ENCODE measurements around the gene RTL10.

The RTL10 gene

DNA sequence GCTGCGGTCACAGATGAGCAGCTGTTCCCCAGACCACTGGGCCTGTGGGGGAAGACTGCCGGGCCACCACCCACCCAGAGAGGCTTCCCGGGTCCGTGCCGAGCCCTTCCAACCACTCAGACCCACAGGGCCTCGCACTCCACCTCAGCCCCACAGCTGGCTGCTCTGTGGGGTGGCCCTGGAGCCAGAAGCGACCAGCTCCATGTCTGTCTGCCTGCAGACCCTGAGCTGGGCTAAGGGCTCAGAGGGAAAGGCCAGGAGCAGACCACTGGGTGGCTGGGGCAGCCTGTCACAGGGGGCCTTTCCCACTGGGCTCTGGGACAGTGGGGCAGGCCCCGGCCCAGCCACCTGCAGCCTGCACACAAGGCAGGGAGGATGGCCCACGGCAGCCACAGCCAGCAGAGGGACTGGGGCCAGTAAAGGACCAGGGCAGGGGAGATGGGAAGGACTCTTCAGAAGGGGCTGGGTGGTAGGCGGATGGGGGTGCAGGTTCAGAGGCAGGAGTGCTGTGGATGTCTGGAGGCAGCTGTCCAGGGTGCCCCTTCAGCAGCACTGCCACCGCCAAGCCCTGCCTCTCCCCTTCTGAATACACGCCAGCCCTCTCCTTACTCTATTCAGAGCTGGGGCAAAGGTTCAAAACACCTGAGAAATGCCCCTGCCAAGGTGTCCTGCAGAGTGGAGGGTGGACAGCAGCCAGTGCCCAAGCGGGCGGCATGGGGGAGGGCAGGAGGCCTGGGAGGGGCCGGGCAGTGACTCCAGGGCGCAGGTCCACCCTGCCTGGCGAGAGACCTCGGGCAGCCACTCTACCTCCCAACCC lies 32.2 kb downstream of the RTL10 start:
- DNase-seq (ENCODE audit: low spot score): no peak

GRCh38 chr22:19821523-19822300 lies 33.0 kb downstream of the RTL10 start:
- no peak for DNase-seq (ENCODE audit: low spot score)

DNA sequence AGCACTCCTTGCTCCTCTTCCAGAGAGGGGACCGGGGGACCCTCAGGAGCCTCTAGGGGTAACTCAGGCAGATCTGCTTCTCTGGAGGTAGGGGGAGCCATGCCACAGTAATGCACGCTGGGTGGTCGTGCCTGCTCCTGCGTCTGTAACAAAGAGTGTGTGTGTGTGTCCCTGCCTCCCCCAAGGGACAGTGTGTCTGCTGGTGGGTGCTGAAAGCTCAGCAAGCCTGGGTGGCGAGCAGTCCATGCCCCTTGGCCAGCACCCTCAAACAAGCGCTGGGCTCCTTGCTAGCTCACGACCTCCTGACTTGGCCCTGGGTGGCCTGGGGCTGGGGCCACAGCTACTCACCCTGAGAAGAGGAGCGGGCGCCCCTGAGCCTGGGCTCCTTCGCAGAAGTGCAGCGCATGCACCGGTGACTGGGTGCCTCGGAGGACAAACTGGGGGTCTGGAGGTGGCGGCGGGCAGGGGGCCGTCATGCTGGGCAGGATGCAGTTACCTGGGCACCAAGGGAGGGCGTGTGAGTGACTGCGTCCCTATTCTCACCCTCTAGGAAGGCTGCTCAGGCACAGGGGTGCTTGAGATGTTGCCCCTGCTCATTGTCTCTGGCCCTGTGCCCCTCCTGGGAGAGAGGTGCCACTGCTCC lies 33.7 kb downstream of the RTL10 start:
- DNase-seq (ENCODE audit: low spot score): no peak

DNA sequence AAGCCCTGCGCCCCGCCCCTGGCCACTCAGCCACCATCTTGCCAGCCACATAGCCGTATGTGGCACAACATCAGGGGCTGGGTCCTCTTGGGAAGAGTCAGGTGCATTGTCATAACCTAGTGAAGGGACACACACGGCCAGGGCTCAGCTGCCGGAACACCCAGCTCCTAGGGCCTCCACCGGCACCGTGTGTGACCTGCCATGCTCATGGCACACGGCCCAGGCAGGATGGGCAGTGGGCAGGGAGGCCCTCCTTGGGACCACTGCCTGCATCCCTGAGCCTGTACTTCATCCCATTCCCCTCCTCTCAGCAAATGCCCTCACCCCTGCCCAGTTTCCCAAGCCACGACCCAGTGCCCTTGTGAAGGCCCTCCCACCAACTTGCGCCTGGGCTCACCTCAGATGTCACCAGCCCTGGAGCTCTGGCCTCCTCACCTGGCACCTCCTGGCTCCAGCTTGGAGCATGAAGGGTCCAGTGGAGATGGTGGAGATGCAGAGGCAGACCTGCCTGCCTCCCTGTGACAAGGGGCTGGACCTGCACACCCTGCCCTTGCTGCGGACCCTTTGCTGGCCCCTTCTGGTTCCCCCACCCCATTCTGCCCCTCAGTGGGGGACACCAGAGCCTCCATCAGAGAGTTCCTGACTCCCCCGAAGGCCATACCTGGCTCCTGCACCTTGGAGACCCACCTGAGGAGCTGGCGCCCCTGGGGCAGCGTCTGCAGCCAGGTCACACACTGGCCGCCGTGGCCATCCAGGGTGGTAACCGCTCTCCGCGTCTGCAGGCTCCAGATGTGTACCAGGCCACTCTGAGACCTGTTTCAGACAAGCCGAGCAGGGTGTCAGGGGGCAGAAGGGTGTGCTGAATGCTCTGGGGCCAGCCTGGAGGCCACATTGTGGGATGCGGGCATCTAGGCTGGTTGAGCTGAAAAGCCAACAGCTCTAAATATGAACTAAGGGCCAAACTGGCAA lies 34.5 kb downstream of the RTL10 start:
- DNase-seq (ENCODE audit: low spot score): no peak

DNA sequence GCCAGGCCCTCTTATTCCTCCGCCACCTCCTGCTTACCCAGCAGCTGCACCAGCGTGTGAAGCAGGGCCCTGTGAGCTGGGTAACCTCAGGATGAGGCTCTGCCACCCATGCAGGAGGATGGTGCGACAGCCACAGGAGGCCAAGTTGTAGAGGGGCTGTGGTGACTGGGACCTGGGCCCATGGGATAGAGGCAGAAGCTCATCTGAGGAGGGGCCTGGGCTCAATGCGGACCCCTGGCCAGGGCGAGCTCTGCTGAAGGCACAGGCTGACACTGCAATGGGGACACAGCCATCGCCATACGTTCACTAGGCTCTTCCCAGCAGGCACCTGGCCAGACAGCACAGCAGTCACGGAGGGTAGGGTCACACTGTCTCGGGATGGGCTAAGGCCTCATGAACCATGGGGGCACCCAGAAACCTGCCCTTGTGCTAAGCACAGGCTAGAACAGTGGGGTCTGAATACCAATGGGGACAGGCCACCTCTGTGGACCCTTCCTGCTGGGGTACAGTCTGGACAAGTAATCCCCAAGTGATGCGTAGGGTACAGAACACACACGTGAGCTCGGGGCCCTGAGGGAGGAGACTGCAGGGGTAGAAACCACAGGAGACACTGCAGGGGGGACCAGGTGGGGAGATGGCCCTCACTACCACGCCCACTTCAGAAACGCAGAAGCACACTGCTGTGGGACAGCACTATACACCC lies 35.3 kb downstream of the RTL10 start:
- no peak for DNase-seq (ENCODE audit: low spot score)

DNA sequence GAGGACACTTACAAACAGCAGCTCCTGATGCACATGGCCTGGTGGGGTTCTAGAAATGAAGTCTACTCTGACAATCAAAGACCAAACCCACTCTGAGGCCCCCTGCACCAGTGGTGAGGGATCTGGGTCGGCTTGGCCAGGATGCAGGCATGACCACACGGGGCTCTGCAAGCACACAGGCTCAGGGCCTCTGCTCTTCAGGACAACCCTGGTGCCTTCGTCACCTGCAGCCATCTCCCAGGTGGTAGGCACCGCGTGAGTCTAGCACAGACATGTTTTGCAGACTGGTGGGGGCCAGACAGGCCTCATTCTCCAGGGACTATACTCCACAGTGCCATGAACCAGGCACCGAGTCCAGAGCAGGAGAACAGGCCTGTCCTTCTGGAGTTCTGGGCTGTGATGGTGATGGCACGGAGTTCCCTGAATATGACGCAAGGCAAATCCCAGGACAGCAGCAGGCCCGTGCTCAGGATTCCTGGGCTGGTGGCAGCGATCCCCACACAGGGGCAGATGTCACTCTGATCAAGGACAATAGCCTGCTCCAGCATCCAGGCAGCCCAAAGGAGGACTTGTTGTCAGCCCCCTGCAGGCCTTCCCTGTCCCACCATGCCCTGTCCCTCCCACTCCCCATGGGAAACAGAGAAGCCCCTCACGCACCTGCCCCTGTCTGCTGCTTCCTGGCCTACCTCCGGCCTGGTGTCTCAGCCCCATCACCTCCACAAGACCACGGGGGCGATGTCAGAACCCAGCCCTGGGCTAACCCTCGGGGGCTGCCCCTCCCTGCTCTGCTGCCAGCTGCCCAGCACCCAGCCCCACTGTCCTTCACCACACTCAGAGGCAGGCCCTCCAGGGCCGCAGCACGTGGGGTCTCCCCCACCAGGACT lies 36.1 kb downstream of the RTL10 start:
- DNase-seq (ENCODE audit: low spot score): no peak

GRCh38 chr22:19816372-19817119 lies 38.1 kb downstream of the RTL10 start:
- no peak for DNase-seq (ENCODE audit: low spot score)

GRCh38 chr22:19815823-19816290 lies 38.8 kb downstream of the RTL10 start:
- no peak for DNase-seq (ENCODE audit: low spot score)

DNA sequence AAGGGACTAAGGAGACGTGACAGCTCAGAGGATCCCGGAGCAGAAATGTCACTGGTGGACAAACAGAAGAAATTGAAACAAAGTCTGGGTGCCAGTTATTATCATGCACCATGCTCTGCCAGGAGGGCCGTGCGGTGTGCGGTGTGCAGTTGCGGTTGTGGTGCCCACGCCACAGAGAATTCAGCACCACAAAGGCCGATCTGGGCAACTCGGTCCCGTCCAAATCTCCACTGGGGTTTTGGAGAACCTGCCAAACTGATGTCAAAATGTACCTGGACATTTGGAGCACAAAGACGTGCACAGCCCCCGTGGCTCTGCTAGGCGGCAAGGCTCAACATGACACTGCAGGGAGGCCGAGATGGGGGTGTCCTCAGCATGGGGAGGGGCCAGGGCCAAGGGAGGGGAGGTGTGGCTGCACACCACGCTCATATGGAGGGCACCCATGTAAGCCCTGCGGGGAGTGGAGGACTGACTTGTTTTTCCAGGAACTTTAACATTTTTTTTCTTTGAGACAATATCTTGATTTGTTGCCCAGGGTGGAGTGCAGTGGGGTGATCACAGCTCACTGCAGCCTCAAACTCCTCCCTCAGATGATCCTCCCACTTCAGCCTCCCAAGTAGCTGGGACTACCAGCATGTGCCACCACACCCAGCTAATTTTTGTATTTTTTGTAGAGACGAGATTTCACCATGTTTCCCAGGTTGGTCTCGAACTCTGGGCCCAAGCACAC lies 39.4 kb downstream of the RTL10 start:
- DNase-seq (ENCODE audit: low spot score): no peak

DNA sequence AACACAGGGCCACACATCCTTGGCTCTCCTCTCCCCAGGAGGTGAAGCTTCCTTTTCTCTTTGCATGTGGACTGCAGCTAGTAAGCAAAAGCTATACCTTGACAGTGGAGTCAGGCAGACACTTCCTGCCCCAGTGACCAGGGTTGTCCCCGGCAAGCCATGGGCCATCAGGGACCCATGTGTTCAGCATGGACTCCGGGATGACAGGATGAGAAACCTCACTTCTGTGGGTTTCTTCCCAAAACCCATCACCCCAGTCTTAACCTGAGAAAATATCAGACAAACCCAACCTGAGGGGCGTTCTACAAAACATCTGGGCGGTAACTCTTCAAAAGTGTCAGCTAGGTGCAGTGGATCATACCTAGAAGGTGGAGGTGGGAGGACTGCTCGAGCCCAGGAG lies 40.2 kb downstream of the RTL10 start:
- DNase-seq (ENCODE audit: low spot score): no peak

GRCh38 chr22:19812910-19813309 lies 41.8 kb downstream of the RTL10 start:
- no peak for DNase-seq (ENCODE audit: low spot score)

- DNase-seq (ENCODE audit: low spot score): no peak
These were observed 42.6 kb downstream of the RTL10 start for GRCh38 chr22:19811811-19812771.

DNA sequence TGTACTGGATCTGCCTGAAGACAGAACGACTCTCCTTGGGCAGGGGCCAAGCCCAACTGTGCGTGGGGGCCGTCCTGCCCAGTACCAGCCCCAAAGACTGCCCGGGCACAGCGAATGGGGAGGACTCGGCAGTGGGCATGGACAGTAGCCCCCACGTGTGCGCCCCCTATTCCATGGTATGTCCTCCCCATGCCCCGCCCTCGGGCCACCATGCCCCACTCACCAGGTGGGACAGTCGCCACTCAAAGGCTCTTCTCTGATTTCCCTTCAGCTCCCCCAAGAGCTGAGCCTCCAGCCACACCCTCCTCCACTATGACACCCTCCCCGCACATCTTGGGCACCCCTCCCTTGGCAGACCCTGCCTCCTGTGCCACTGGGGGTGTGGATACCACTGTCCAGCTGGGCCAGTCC lies 43.5 kb downstream of the RTL10 start:
- no peak for DNase-seq (ENCODE audit: low spot score)

GRCh38 chr22:19810381-19811201 lies 44.1 kb downstream of the RTL10 start:
- no peak for DNase-seq (ENCODE audit: low spot score)

DNA sequence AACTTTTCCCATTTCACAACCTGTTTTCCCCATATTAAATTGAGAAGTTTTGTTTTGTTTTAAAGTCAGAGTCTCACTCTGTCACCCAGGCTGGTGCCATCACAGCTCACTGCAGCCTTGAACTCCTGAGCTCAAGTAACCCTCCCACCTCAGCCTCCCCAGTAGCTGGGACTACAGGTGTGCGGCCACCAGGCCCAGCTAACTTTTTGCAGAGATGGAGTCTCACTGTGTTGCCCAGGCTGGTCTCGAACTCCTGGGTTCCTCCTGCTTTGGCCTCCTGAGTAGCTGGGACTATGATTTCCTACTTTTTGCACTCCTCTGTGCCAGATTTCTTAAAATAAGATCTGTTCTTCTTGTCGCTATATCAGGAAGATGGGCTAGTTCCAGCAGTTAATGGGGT lies 44.9 kb downstream of the RTL10 start:
- DNase-seq (ENCODE audit: low spot score): no peak

- no peak for DNase-seq (ENCODE audit: low spot score)
These were observed 45.7 kb downstream of the RTL10 start for GRCh38 chr22:19808873-19809478.

Measured in activated CD4-positive, alpha-beta T cell treated with anti-CD3 and anti-CD28 coated beads, Interleukin-2, Interleukin-4, amounts not matched to agents 100 ng/mL and 50 ng/mL, durations not matched to agents 16 hours and 8 hours (primary cell).